Astrocyte (in vitro differentiated cells and primary cell): ENCODE data around the gene DENND1B. TPM values are rescaled to one million over a fixed set of nuclear protein-coding genes. Genes with fewer than 3 reads are reported as not detected.

Source experiments
- DNase-seq: peaks from one replicate; pipeline ENCODE4 v3.0.0-alpha.2; 2010; ENCODE audit warnings: low read depth
- FAIRE-seq: peaks from 2 replicates; lab custom pipeline; 2011; peaks lifted over from hg19 to GRCh38; lab: Jason Lieb, UNC
- H2AFZ ChIP-seq: 2 replicates; pipeline ENCODE4 v1.6.0; 2012; ENCODE audit warnings: low read depth, low read length, inconsistent platforms
- H3K27ac ChIP-seq: 2 replicates; pipeline ENCODE4 v1.5.1; 2011; ENCODE audit warnings: low read depth, low read length, inconsistent platforms
- H3K27me3 ChIP-seq: 2 replicates; pipeline ENCODE4 v1.6.0; 2011; ENCODE audit warnings: low read length, inconsistent platforms; ENCODE audit not compliant: insufficient read depth
- H3K36me3 ChIP-seq: 2 replicates; pipeline ENCODE4 v1.5.1; 2011; ENCODE audit warnings: low read length, inconsistent platforms; ENCODE audit not compliant: insufficient read depth
- H3K4me1 ChIP-seq: 2 replicates; pipeline ENCODE4 v1.5.1; 2011; ENCODE audit warnings: low read length, inconsistent platforms; ENCODE audit not compliant: insufficient read depth
- H3K4me2 ChIP-seq: 2 replicates; pipeline ENCODE4 v1.6.0; 2012; ENCODE audit warnings: low read length, inconsistent platforms
- H3K4me3 ChIP-seq: 2 replicates; pipeline ENCODE4 v1.5.1; 2011; ENCODE audit warnings: low read depth, mild to moderate bottlenecking, low read length, inconsistent platforms; ENCODE audit not compliant: insufficient read depth
- H3K79me2 ChIP-seq: 2 replicates; pipeline ENCODE4 v1.6.0; 2012; ENCODE audit warnings: mild to moderate bottlenecking, low read length, inconsistent platforms; ENCODE audit not compliant: insufficient read depth
- H3K9ac ChIP-seq: 2 replicates; pipeline ENCODE4 v1.6.0; 2012; ENCODE audit warnings: mild to moderate bottlenecking, low read length, inconsistent platforms
- H3K9me3 ChIP-seq: 2 replicates; pipeline ENCODE4 v1.5.1; 2012; ENCODE audit warnings: low read depth, mild to moderate bottlenecking, low read length, inconsistent platforms; ENCODE audit not compliant: insufficient read depth
- H4K20me1 ChIP-seq: 2 replicates; pipeline ENCODE4 v1.6.0; 2012; ENCODE audit warnings: low read length, inconsistent platforms; ENCODE audit not compliant: insufficient read depth
- H3K27ac Mint-ChIP-seq: one replicate; pipeline ENCODE4 v1.8.0; 2021; ENCODE audit warnings: mild to moderate bottlenecking, mixed read lengths; ENCODE audit not compliant: unreplicated experiment
- H3K27me3 Mint-ChIP-seq: one replicate; pipeline ENCODE4 v1.8.0; 2021; ENCODE audit warnings: low read depth, mixed read lengths; ENCODE audit not compliant: unreplicated experiment
- H3K36me3 Mint-ChIP-seq: one replicate; pipeline ENCODE4 v1.8.0; 2021; ENCODE audit warnings: low read depth, mixed read lengths; ENCODE audit not compliant: unreplicated experiment
- H3K4me1 Mint-ChIP-seq: one replicate; pipeline ENCODE4 v1.8.0; 2021; ENCODE audit warnings: low read depth, mixed read lengths; ENCODE audit not compliant: unreplicated experiment
- H3K4me3 Mint-ChIP-seq: one replicate; pipeline ENCODE4 v1.8.0; 2021; ENCODE audit warnings: mild to moderate bottlenecking, moderate library complexity, mixed read lengths; ENCODE audit not compliant: unreplicated experiment
- H3K9me3 Mint-ChIP-seq: one replicate; pipeline ENCODE4 v1.8.0; 2021; ENCODE audit warnings: mild to moderate bottlenecking, mixed read lengths; ENCODE audit not compliant: unreplicated experiment
- EZH2 ChIP-seq: IDR thresholded peaks from 2 replicates; pipeline ENCODE4 v1.6.1; 2012; ENCODE audit warnings: mild to moderate bottlenecking, low read length, inconsistent platforms; ENCODE audit not compliant: insufficient read depth
- total RNA-seq: library from RNA; stranded (reverse); gene quantifications from 2 replicates; pipeline ENCODE4 v1.2.1, GENCODE V29; 2021
- TF ChIP-seq, protein P1 (sequence below): IDR thresholded peaks from 2 replicates; pipeline ENCODE4 v1.5.1; 2011; ENCODE audit warnings: low read depth, mild to moderate bottlenecking, inconsistent platforms, low read length, moderate library complexity; ENCODE audit not compliant: insufficient read depth

Gene DENND1B
- total RNA-seq, 1 donor from 2014 or later: 9.6 TPM

DNA sequence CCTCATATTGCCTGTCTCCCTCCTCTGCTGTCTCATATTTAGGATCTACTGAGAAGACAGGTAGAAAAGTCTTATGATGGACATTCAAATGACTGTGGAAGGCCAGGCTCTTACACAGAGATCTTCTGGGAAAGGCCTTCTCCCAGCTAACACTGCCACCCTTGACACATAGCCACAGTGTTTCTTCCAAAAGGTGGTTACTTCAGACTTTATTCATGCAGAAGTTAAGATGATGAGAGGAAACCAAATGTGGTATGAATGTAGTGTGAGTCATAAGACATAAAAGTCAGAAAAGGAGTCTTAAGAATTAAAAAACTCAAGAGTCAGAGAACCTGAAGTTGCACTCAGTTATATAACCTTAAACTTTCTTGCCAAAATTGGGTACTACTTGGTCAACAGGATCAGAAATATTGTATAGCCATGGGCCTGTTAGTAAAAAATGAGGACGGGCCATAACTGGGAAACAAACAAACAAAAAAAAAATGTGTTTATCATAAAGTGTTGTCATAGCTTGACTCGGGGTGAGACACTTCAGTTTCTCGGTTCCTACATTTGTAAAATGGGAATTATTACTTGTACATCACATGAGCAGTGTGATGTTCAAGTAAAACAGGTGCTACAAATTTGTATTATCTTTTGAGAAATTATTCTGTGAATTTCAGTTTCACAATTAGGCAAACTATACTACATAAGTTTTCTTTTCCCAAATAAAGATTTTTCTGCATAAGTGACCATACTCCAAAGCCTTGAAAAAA lies 1.2 kb upstream of the DENND1B start:
- H3K27ac Mint-ChIP-seq: peak overlapping the region; percentile 59
- Histone ChIP-seq H3K4me1 (peaks cover 11% of the 10 kb centered on the region), H3K4me2 (peak overlapping the region; percentile 93), H3K27me3 (no peaks in the 10 kb centered on the region), H3K9me3 (no peaks in the 10 kb centered on the region), H3K79me2 (peaks cover 25% of the 10 kb centered on the region), H3K27ac (peak overlapping the region; percentile 81), H3K36me3 (no peaks in the 10 kb centered on the region), H2AFZ (peak overlapping the region; percentile 84), H3K9ac (peak overlapping the region; percentile 92), H4K20me1 (no peaks in the 10 kb centered on the region), H3K4me3 (no peak overlapping the region)
- peak overlapping the region; percentile 84 for H3K4me3 Mint-ChIP-seq
- no peaks in the 10 kb centered on the region for H3K9me3 Mint-ChIP-seq
- TF ChIP-seq, protein P1, sequence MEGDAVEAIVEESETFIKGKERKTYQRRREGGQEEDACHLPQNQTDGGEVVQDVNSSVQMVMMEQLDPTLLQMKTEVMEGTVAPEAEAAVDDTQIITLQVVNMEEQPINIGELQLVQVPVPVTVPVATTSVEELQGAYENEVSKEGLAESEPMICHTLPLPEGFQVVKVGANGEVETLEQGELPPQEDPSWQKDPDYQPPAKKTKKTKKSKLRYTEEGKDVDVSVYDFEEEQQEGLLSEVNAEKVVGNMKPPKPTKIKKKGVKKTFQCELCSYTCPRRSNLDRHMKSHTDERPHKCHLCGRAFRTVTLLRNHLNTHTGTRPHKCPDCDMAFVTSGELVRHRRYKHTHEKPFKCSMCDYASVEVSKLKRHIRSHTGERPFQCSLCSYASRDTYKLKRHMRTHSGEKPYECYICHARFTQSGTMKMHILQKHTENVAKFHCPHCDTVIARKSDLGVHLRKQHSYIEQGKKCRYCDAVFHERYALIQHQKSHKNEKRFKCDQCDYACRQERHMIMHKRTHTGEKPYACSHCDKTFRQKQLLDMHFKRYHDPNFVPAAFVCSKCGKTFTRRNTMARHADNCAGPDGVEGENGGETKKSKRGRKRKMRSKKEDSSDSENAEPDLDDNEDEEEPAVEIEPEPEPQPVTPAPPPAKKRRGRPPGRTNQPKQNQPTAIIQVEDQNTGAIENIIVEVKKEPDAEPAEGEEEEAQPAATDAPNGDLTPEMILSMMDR: no peak
- no peak for TF ChIP-seq EZH2
- peak; percentile 43 for FAIRE-seq
- no peaks in the 10 kb centered on the region for H3K36me3 Mint-ChIP-seq
- H3K4me1 Mint-ChIP-seq: peaks cover 19% of the 10 kb centered on the region
- DNase-seq: peak; percentile 96
- H3K27me3 Mint-ChIP-seq: no peaks in the 10 kb centered on the region

DNA sequence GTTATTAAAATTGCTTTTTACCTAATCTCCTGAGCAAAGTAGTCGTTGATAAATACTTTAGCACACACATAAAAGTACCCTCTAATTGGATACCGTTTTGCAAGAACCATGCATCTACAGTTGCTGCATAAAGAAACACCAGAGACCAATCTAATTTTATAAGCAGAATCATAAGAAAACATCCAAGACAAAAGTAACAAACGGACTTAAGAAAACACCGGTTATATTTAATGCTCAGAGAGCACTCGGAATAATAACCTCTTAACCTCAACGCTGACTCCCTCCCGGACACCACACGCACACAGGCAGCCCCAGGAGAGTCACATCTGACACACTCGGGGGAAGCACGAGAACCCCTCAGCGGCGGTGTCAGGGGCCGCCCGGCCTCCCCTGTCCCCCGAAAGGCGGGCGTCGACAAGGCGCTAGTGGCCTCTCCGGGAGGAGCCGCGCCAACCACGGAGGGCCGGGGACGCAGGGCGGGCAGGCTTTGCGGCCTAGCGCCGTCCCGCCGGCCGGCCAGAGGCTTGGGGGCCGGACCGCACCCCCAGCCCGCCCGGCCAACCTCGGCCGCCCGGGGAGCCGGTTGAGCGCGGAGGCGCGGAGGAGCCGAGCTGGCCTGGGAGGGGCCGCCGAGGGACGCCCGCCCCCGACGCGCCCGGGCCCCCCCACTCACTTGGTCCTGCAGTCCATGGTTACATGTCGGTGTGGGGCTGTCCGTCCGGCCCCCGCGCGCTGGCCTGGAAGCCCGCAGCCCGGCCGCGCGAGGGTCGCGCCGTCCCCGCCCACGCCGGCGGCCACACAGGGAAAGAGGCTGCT lies 606 bp downstream of the DENND1B start:
- H3K4me1 Mint-ChIP-seq: peaks cover 19% of the 10 kb centered on the region

DNA sequence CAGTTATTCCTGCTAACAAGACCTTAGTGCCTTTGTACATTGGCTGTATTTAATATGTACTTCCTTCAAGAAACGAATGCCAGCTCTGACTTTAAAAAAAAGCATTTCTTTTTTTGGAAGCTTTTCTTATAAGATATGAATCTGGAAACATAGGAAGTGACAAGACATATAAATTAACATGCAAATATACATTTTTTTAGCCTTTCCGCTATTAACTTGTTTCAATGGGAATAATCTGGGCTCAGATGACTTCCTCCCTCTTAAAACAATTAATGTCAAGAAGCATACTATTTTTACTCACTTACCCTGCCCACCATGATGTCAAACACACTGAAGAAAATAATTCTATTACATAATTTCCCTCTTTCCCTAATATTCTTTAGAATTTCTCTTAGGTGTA lies 1.4 kb downstream of the DENND1B start:
- no peaks in the 10 kb centered on the region for H3K9me3 Mint-ChIP-seq
- H3K4me1 ChIP-seq: peaks cover 11% of the 10 kb centered on the region
- H3K4me1 Mint-ChIP-seq: peaks cover 19% of the 10 kb centered on the region
- H3K27me3 ChIP-seq: no peaks in the 10 kb centered on the region
- H3K36me3 Mint-ChIP-seq: no peaks in the 10 kb centered on the region
- peaks cover 3% of the 10 kb centered on the region for H4K20me1 ChIP-seq
- peaks cover 33% of the 10 kb centered on the region for H3K79me2 ChIP-seq
- DNase-seq (no peak), FAIRE-seq (no peak)
- H2AFZ ChIP-seq: no peak overlapping the region
- H3K36me3 ChIP-seq: no peaks in the 10 kb centered on the region
- H3K4me3 ChIP-seq: peak overlapping the region; percentile 82
- peak overlapping the region; percentile 92 for H3K4me3 Mint-ChIP-seq
- no peaks in the 10 kb centered on the region for H3K9me3 ChIP-seq
- no peaks in the 10 kb centered on the region for H3K27me3 Mint-ChIP-seq
- H3K27ac Mint-ChIP-seq: no peak overlapping the region
- H3K9ac ChIP-seq: peak overlapping the region; percentile 92
- H3K27ac ChIP-seq: peak overlapping the region; percentile 81
- peak overlapping the region; percentile 93 for H3K4me2 ChIP-seq
- TF ChIP-seq, protein P1: no peak
- TF ChIP-seq EZH2: no peak

More for the DNA sequence above, 606 bp downstream of the DENND1B start:
- Histone ChIP-seq H3K9ac (peak overlapping the region; percentile 92), H3K9me3 (no peaks in the 10 kb centered on the region), H2AFZ (peak overlapping the region; percentile 84), H3K4me3 (peak overlapping the region; percentile 82), H3K79me2 (peaks cover 28% of the 10 kb centered on the region), H3K4me2 (peak overlapping the region; percentile 93), H3K27me3 (no peaks in the 10 kb centered on the region), H3K36me3 (no peaks in the 10 kb centered on the region), H3K4me1 (peaks cover 11% of the 10 kb centered on the region), H3K27ac (peak overlapping the region; percentile 81), H4K20me1 (no peaks in the 10 kb centered on the region)
- peak; percentile 27 for DNase-seq
- Mint-ChIP-seq H3K9me3 (no peaks in the 10 kb centered on the region), H3K27ac (peak overlapping the region; percentile 64), H3K27me3 (no peaks in the 10 kb centered on the region), H3K4me3 (peak overlapping the region; percentile 92), H3K36me3 (no peaks in the 10 kb centered on the region)
- FAIRE-seq: peak; percentile 5
- no peak for TF ChIP-seq EZH2
